ENCODE measurements around the gene SHROOM3. TPM values are rescaled to one million over a fixed set of nuclear protein-coding genes. Genes with fewer than 3 reads are reported as not detected.

SHROOM3 gene
- polyA plus RNA-seq, 1 donor from 2014 or later: 2.7 TPM

DNA sequence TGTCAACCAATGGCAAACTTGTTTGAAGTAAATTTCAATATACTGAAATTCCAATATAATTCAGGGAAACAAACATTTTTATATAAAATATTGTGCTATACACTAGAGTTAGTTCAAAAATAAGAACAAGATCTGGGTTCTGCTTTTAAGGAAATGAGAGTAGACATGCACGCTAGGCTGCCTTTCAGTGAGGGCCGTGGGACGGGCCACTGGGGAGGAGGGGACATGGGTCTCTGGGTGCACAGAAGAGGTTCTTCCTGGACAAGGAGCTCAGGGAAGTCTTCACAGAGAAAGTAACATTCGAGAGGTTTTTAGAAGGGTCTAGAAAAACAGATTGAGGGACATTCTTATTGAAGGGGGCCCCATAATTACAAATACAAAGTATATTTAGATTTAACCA, 64.4 kb downstream of the SHROOM3 start:
- Histone ChIP-seq H3K27me3 (ENCODE audit: insufficient read depth, low read depth, low read length) (no peaks in the 10 kb centered on the region), H3K4me2 (ENCODE audit: low read length) (no peak overlapping the region), H3K27ac (ENCODE audit: low read length) (no peak overlapping the region), H2AFZ (ENCODE audit: low read depth, low read length) (no peak overlapping the region), H3K9me3 (ENCODE audit: low read length) (no peaks in the 10 kb centered on the region), H4K20me1 (ENCODE audit: insufficient read depth) (no peaks in the 10 kb centered on the region), H3K4me3 (ENCODE audit: low read length) (no peak overlapping the region), H3K9me2 (ENCODE audit: insufficient read depth, low read length) (no peaks in the 10 kb centered on the region), H3K79me2 (replicated peaks; ENCODE audit: insufficient read depth, low read length) (peaks cover 74% of the 10 kb centered on the region), H3K36me3 (ENCODE audit: insufficient read depth, low read length) (no peaks in the 10 kb centered on the region), H3F3A (ENCODE audit: insufficient read depth, low read length, poor library complexity, severe bottlenecking) (no peaks in the 10 kb centered on the region), H3K9ac (ENCODE audit: low read length) (no peak overlapping the region)
- TF ChIP-seq MXI1 (conservative IDR thresholded peaks at IDR 0.05; ENCODE audit: poor library complexity, severe bottlenecking): no peak
- no peak for TF ChIP-seq EP300 (conservative IDR thresholded peaks at IDR 0.05; ENCODE audit: poor library complexity, severe bottlenecking)
- no peak for TF ChIP-seq TAF1 (IDR thresholded peaks at IDR 0.05; ENCODE audit: low read depth)
- TF ChIP-seq, protein P1, sequence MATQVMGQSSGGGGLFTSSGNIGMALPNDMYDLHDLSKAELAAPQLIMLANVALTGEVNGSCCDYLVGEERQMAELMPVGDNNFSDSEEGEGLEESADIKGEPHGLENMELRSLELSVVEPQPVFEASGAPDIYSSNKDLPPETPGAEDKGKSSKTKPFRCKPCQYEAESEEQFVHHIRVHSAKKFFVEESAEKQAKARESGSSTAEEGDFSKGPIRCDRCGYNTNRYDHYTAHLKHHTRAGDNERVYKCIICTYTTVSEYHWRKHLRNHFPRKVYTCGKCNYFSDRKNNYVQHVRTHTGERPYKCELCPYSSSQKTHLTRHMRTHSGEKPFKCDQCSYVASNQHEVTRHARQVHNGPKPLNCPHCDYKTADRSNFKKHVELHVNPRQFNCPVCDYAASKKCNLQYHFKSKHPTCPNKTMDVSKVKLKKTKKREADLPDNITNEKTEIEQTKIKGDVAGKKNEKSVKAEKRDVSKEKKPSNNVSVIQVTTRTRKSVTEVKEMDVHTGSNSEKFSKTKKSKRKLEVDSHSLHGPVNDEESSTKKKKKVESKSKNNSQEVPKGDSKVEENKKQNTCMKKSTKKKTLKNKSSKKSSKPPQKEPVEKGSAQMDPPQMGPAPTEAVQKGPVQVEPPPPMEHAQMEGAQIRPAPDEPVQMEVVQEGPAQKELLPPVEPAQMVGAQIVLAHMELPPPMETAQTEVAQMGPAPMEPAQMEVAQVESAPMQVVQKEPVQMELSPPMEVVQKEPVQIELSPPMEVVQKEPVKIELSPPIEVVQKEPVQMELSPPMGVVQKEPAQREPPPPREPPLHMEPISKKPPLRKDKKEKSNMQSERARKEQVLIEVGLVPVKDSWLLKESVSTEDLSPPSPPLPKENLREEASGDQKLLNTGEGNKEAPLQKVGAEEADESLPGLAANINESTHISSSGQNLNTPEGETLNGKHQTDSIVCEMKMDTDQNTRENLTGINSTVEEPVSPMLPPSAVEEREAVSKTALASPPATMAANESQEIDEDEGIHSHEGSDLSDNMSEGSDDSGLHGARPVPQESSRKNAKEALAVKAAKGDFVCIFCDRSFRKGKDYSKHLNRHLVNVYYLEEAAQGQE (IDR thresholded peaks at IDR 0.05; ENCODE audit: borderline replicate concordance): no peak
- no peak for TF ChIP-seq EZH2 (IDR thresholded peaks at IDR 0.05; ENCODE audit: borderline replicate concordance, insufficient read depth, low read length, poor library complexity, severe bottlenecking)
- no peak for TF ChIP-seq RAD21 (conservative IDR thresholded peaks at IDR 0.05)
- TF ChIP-seq, protein P2, sequence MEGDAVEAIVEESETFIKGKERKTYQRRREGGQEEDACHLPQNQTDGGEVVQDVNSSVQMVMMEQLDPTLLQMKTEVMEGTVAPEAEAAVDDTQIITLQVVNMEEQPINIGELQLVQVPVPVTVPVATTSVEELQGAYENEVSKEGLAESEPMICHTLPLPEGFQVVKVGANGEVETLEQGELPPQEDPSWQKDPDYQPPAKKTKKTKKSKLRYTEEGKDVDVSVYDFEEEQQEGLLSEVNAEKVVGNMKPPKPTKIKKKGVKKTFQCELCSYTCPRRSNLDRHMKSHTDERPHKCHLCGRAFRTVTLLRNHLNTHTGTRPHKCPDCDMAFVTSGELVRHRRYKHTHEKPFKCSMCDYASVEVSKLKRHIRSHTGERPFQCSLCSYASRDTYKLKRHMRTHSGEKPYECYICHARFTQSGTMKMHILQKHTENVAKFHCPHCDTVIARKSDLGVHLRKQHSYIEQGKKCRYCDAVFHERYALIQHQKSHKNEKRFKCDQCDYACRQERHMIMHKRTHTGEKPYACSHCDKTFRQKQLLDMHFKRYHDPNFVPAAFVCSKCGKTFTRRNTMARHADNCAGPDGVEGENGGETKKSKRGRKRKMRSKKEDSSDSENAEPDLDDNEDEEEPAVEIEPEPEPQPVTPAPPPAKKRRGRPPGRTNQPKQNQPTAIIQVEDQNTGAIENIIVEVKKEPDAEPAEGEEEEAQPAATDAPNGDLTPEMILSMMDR (IDR thresholded peaks at IDR 0.05; ENCODE audit: poor library complexity, severe bottlenecking): no peak
- no peak for TF ChIP-seq SMC3 (conservative IDR thresholded peaks at IDR 0.05; ENCODE audit: poor library complexity)
- no peak for TF ChIP-seq POLR2AphosphoS5 (IDR thresholded peaks at IDR 0.05)

DNA sequence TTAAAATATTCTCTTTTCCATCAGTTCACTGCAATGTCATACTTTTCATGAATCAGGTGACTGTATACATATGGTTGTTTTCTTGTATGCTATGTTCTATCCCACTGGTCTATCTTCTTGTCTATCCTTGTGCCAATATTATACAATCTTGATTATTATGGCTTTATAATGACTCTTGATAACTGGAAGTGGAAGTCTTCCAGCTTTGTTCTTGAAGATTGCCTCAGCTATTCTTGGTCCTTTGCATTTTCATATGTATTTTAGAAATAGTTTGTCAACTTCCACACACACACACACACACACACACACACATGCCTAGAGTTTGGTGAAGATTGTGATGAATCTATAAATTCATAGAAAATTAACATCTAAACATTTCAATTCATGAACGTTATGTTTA, 67.9 kb downstream of the SHROOM3 start:
- Histone ChIP-seq H3K9me3 (ENCODE audit: low read length) (no peaks in the 10 kb centered on the region), H3K9me2 (ENCODE audit: insufficient read depth, low read length) (no peaks in the 10 kb centered on the region), H3K27ac (ENCODE audit: low read length) (no peak overlapping the region), H3K27me3 (ENCODE audit: insufficient read depth, low read depth, low read length) (no peaks in the 10 kb centered on the region), H3F3A (ENCODE audit: insufficient read depth, low read length, poor library complexity, severe bottlenecking) (no peaks in the 10 kb centered on the region), H3K79me2 (replicated peaks; ENCODE audit: insufficient read depth, low read length) (peaks cover 60% of the 10 kb centered on the region), H3K4me3 (ENCODE audit: low read length) (no peak overlapping the region), H3K4me2 (ENCODE audit: low read length) (no peak overlapping the region), H2AFZ (ENCODE audit: low read depth, low read length) (no peak overlapping the region), H3K36me3 (ENCODE audit: insufficient read depth, low read length) (no peaks in the 10 kb centered on the region), H3K9ac (ENCODE audit: low read length) (no peak overlapping the region), H4K20me1 (ENCODE audit: insufficient read depth) (no peaks in the 10 kb centered on the region)
- TF ChIP-seq SMC3 (conservative IDR thresholded peaks at IDR 0.05; ENCODE audit: poor library complexity): no peak
- TF ChIP-seq TAF1 (IDR thresholded peaks at IDR 0.05; ENCODE audit: low read depth): no peak
- TF ChIP-seq RAD21 (conservative IDR thresholded peaks at IDR 0.05): no peak

Data from neural cell (in vitro differentiated cells).